ENCODE data around the gene ADSS1.

GRCh38 chr14:104781271-104782077, 57.4 kb downstream of the ADSS1 start:
- TF ChIP-seq, protein P1, sequence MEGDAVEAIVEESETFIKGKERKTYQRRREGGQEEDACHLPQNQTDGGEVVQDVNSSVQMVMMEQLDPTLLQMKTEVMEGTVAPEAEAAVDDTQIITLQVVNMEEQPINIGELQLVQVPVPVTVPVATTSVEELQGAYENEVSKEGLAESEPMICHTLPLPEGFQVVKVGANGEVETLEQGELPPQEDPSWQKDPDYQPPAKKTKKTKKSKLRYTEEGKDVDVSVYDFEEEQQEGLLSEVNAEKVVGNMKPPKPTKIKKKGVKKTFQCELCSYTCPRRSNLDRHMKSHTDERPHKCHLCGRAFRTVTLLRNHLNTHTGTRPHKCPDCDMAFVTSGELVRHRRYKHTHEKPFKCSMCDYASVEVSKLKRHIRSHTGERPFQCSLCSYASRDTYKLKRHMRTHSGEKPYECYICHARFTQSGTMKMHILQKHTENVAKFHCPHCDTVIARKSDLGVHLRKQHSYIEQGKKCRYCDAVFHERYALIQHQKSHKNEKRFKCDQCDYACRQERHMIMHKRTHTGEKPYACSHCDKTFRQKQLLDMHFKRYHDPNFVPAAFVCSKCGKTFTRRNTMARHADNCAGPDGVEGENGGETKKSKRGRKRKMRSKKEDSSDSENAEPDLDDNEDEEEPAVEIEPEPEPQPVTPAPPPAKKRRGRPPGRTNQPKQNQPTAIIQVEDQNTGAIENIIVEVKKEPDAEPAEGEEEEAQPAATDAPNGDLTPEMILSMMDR (IDR thresholded peaks at IDR 0.05): no peak
- no peak for TF ChIP-seq POLR2AphosphoS5 (IDR thresholded peaks at IDR 0.05)
